EH (cell line): ENCODE data around the gene DCDC2.
"Not testable (repeated sequence)": the region's sequence is repeated elsewhere in the genome, so short reads cannot be mapped to it uniquely, and the experiment has no call there.

Source experiments
- DNase-seq: peaks from one replicate; pipeline ENCODE4 v3.0.0-alpha.2; 2015; ENCODE audit warnings: low read depth

Gene DCDC2

GRCh38 chr6:24147511-24148153 lies 210.2 kb downstream of the DCDC2 start:
- DNase-seq: no peak

- DNase-seq: no peak
Observed at GRCh38 chr6:24146871-24147270, 211.0 kb downstream of the DCDC2 start.

- no peak for DNase-seq
Observed at GRCh38 chr6:24145690-24146131, 212.1 kb downstream of the DCDC2 start.

GRCh38 chr6:24142733-24143132 lies 215.1 kb downstream of the DCDC2 start:
- not testable (repeated sequence) for DNase-seq

GRCh38 chr6:24140591-24140990 lies 217.3 kb downstream of the DCDC2 start:
- DNase-seq: no peak

- DNase-seq: no peak
Observed at GRCh38 chr6:24139639-24140038, 218.2 kb downstream of the DCDC2 start.

- no peak for DNase-seq
Observed at GRCh38 chr6:24139080-24139479, 218.8 kb downstream of the DCDC2 start.

GRCh38 chr6:24131751-24132150 lies 226.1 kb downstream of the DCDC2 start:
- no peak for DNase-seq

- no peak for DNase-seq
Observed at GRCh38 chr6:24127316-24127715, 230.5 kb downstream of the DCDC2 start.

GRCh38 chr6:24126586-24127192 lies 231.2 kb downstream of the DCDC2 start:
- DNase-seq: peak; percentile 42

- no peak for DNase-seq
Observed at GRCh38 chr6:24125980-24126379, 231.9 kb downstream of the DCDC2 start, which contains the start of gene NRSN1. TSS of gene NRSN1 (plus strand) at chr6:24126215. CDS start at chr6:24134328, 8,113 bp downstream.

GRCh38 chr6:24122139-24122538 lies 235.7 kb downstream of the DCDC2 start:
- DNase-seq: no peak
